GM19397 (cell line): ENCODE data around the gene SUMF1.
"Not testable (repeated sequence)": the region's sequence is repeated elsewhere in the genome, so short reads cannot be mapped to it uniquely, and the experiment has no call there.

Experiments
- ATAC-seq: cut with Tn5 transposase; IDR thresholded peaks from one replicate; pipeline ENCODE4 v1.9.1; 2021; ENCODE audit warnings: mild to moderate bottlenecking, moderate library complexity; ENCODE audit not compliant: unreplicated experiment

SUMF1 gene

DNA sequence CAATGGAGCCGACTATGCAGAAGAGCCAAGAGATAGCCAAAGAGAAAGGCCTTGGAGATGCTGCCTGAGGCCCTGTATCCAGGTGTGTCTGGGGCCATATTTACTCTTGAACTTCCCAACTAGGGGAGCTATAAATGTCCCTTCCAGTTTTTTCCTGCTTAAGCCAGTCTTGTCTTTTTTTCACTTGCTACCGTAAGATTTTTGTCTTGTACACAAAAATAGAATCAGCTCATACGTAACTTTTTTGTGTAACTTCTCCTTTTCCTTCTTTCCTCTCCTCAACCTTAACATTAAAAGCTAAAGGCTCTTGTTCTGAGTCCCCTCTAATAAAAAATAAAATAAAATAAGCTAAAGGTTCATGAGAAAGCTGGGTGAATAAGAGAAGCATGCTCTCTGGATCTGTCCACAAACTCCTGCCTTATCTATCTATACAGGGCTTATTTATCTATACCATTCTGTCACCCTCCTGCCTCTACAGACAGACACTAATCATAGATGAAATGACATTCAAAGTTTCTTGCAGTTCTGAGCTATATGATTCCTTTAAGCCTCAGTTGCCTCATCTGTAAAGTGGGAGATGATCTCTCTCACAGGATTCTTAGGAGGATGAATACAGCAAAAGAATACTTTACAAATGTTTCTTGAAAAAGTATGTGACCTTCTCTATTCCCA lies 4.6 kb downstream of the SUMF1 start:
- no peak for ATAC-seq

DNA sequence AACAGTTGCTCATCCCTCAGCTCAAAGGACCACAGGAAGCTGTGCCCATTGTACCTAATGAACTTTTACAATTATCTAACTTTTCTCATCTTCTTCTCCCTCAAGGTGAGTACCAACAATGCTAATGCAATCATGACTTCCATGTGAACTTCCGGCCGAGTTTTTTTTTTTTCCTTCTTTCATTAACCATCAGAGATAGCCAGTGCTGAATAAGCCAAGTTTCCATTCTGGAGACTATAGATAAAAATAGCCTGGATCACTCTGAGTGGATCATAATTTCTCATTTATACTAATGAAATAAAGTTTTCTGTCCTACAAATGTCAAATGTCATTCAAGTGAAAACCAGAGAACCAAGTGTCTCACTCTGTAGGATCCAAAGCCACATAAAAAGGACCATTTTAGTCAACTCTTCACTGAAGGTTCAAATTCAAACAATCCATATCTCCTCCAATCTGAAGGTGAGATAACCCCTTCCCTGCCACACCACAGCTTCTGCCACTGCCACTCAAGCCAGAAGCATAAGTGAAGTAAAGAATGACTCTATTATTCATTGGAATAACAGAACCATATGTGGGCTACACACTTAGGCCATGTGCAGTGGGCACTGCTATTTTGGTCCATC lies 5.5 kb downstream of the SUMF1 start:
- no peak for ATAC-seq

DNA sequence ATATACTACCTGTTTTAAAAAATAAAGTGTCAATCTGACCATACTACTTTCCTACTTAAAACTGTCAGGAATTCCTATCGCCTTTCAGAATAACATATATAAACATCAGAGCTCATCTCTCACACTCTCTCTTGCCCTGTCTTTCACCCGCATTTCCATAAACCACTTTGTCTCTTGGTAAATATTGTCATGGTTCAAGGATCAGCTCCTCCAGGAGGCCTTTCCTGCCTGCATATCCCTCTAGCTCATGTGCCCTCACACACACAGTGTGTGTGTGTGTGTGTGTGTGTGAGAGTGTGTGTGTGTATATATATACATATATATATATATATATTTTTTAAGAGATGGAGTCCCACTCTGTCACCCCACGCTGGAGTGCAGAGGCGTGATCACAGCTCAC lies 6.7 kb downstream of the SUMF1 start:
- ATAC-seq: no peak

DNA sequence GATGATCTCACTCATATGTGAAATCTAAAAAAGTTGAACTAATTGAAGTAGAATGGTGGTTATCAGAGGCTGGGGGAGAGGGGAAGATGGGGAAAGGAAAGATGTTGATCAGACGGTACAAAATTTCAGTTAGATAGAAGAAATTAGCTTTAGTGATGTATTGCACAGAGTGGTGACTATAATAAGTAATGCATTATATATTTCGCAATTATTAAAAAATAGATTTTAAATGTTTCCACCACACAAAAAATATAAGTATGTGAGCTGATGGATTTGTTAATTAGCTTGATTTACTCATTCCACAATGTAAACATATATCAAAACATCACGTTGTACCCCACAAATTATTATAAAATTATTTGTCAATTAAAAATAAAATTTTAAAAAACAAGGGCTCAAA lies 8.1 kb downstream of the SUMF1 start:
- no peak for ATAC-seq

- not testable (repeated sequence) for ATAC-seq
Measured at GRCh38 chr3:4456780-4457179, 10.3 kb downstream of the SUMF1 start.

GRCh38 chr3:4454142-4454541 lies 12.9 kb downstream of the SUMF1 start:
- no peak for ATAC-seq

- no peak for ATAC-seq
Measured at GRCh38 chr3:4449043-4449805, 17.8 kb downstream of the SUMF1 start.

DNA sequence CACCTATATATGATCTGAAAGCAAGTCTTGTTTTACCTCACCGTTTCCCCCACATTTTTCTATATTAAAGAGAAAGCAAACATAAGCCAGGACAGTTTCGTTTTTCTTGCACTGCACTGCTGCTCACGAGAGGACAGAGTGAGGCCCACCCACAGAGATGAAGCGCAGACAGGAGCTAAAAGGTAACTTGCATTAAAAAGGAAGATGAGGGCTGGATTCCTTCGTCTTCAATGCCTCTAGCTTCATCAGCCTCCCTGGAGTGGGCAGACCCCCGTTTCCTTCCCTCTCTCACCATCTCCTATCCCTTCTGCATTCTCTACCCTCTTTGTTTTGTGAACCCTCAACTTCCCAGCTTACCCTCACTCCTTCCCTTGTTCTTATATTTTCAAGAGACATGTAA lies 18.9 kb downstream of the SUMF1 start:
- no peak for ATAC-seq

DNA sequence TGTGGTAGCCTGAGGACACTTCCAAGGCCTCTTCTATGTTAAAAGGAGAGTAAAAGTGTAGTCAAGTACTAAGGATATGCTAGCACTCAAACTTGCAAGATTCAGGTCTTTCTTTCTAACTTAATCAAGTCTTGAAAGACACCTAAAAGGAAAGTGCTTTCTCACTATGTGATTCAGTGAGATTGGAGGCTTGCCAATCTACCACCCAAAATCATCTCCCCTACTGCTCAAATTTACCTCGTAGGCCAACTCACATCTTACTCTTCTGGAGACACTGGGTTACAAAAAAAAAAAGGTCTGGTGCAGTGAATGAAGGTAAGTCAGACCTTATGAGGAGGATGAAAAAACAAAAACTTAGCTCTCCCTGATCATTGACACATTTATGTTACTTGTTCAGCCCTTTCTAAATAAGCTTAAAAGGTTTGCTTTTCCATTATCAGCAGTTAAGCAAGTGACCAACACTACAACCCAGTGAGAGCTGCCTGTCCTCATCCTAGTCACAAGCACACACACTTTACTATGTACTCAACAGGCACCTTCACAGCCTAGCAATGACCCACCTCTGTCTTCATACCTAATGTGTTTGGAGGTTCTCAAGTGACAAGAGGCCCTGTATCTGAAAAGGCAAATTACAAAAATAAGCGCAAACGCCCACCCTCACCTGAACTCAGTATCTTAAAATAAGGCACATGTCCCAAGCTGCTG lies 19.6 kb downstream of the SUMF1 start:
- no peak for ATAC-seq

DNA sequence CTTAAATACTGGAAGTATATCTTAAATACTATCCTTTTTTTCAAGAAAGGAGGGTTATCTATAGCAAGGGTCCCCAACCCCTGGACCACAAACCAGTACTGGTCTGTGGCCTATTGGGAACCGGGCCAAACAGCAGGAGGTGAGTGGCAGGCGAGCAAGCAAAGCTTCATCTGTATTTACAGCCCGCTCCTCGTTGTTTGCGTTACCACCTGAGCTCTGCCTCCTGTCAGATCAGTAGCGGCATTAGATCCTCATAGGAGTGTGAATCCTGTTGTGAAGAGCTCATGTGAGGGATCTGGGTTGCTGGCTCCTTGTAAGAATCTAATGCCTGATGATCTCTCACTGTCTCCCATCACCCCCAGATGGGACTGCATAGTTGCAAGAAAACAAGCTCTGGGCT lies 26.1 kb downstream of the SUMF1 start:
- no peak for ATAC-seq

GRCh38 chr3:4438296-4438695 lies 28.8 kb downstream of the SUMF1 start:
- ATAC-seq: no peak

DNA sequence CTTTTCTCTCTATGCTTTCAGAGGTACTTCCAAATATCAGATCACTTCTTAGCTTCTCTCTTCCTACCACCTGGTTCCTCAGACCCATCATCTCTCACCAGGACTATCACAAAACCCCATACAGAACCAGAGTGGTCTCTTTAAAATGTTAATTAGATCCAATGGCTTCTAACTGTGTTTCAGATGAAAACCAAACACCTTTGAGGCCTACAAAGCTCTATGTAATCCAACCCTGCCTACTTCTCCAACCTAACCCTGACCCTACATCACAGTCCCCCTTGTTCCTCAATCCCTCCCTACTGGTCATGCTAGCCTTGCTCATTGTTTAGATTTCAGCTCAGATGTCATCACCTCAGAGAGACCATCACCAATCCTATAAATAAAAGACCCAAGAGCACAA lies 34.8 kb downstream of the SUMF1 start:
- no peak for ATAC-seq

GRCh38 chr3:4429648-4430350 lies 37.3 kb downstream of the SUMF1 start:
- ATAC-seq: no peak

DNA sequence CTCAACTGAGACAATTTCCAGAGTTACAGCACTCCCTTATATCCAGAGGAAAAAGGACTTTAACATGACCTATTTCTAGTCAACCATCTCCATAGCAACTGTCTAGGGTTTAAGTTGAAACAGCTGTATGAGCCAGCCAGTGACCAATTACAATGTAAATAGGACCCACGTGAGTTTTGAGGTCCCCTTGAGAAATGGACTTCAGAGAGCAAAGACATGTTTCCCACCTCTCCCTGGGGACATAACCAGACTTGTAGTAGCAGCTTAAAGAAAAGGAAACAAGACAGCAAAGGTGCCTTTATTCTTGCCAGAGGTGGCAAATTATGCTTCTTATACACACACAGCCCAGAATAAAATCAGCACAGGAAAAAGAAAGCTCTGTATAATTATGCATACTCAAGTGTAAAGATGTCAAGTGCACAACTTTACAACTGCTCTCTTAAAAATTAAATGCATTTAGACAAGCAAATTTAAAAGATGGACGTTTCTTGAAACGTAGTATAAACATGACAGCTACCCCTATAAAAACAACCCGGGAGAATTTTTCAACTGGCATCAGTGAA lies 40.2 kb downstream of the SUMF1 start:
- peak; percentile 93 for ATAC-seq

- ATAC-seq: no peak
Measured at GRCh38 chr3:4426261-4426781, 40.7 kb downstream of the SUMF1 start.

DNA sequence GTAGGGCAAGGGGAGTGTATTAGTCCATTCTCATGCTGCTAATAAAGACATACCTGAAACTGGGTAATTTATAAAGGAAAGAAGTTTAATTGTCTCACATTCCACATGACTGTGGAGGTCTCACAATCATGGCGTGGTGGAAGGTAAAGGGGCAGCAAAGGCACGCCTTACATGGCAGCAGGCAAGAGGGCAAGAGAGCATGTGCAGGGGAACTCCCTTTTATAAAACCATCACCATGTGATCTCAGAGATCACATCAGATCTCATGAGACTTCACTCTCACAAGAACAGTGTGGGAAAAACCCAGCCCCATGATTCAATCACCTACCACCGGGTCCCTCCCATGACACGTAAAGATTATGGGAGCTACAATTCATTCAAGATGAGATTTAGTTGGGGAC lies 41.4 kb downstream of the SUMF1 start:
- ATAC-seq: no peak

- no peak for ATAC-seq
Measured at GRCh38 chr3:4425055-4425454, 42.0 kb downstream of the SUMF1 start.

- peak; percentile 47 for ATAC-seq
Measured at GRCh38 chr3:4421121-4421520, 45.9 kb downstream of the SUMF1 start.

DNA sequence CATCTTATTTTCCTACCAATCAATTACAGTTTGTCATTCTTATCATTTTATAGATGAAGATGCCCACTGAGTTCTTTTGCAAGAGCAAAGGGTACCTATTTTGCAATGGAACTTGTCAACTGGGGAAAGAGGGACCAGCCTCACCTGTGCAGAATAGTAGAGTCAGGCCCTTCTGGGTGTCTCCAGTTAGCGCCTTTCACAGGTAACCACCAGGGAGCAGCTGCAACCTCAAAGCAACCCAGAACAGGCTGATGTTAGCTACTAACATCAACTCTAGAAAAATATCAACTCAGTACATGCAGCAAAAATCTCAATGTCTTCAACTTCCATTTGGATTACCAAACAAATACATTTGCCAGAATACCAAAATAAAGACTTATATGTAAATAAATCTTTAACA lies 47.1 kb downstream of the SUMF1 start:
- ATAC-seq: no peak

DNA sequence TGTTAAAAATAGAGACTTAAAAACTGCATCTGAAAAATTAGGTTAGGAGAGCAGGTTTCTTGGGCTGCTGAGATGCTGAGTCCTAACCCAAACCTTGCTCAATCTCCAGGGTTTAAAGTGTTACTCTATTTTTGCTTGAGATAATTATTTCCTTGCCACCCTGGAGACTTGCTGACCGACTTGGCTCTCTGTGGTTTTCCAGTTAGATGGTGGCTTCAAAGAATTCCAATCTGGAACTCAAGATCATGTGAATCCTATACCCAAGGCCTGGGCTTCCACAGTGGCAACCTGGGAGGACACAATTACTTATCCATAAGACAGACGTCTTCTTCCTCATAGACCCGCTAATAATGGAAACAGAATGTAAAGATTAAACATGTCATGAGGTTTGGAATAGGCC lies 47.7 kb downstream of the SUMF1 start:
- no peak for ATAC-seq
